Prostate gland (tissue), 2 donors: Measurements from ENCODE around the gene SPC25. TPM values are rescaled to one million over a fixed set of nuclear protein-coding genes. Genes with fewer than 3 reads are reported as not detected.

Source experiments
- DNase-seq: peaks from one replicate; pipeline ENCODE4 v3.0.0-alpha.2; 2019; ENCODE audit warnings: low spot score
- H3K27ac ChIP-seq, 2 donors: fragments of 200-600 bp; sonication (generic); 2 replicates each; pipeline ENCODE4 v1.5.1; 2017 to 2019
- H3K27me3 ChIP-seq: fragments of 200-600 bp; sonication (generic); replicated peaks from 2 replicates; pipeline ENCODE4 v1.5.1; 2019; ENCODE audit not compliant: insufficient read depth
- H3K36me3 ChIP-seq, 2 donors: fragments of 200-600 bp; sonication (generic); 1 replicate in 1 of 2; 2 replicates in 1 of 2; pipeline versions ENCODE4 v1.5.1 to v1.8.1; 2017 to 2019
- H3K4me1 ChIP-seq: fragments of 200-600 bp; sonication (generic); replicated peaks from 2 replicates; pipeline ENCODE4 v1.5.1; 2019
- H3K4me3 ChIP-seq, 2 donors: fragments of 200-600 bp; sonication (generic); 2 replicates each; pipeline ENCODE4 v1.5.1; 2017 to 2019
- H3K9me3 ChIP-seq: fragments of 200-600 bp; sonication (generic); 2 replicates; pipeline ENCODE4 v1.5.1; 2017
- CTCF ChIP-seq, 4 experiments: fragments of 200-600 bp in 2 of 4; fragments of 450-650 bp in 2 of 4; sonication (generic) in 2 of 4; IDR thresholded peaks; 1 replicate in 3 of 4; 2 replicates in 1 of 4; pipeline ENCODE4 v1.5.1; 2016 to 2019; ENCODE audit warnings: antibody characterized with exemption in 4 of 4, mild to moderate bottlenecking in 2 of 4, moderate library complexity in 2 of 4
- POLR2A ChIP-seq: fragments of 450-650 bp; IDR thresholded peaks from one replicate; pipeline ENCODE4 v1.6.1; 2016; ENCODE audit warnings: antibody characterized with exemption, mild to moderate bottlenecking
- POLR2AphosphoS5 ChIP-seq: sonication (generic); formaldehyde crosslinking; IDR thresholded peaks from one replicate; pipeline ENCODE4 v1.6.1; 2017; ENCODE audit warnings: antibody characterized with exemption
- WGBS: methylation state at CpG from one replicate; pipeline ENCODE4 v1.1.5; 2018; 5-methylcytosine and 5-hydroxymethylcytosine counted together
- intact Hi-C: fragments of 100-400 bp; cut with DNase I; formaldehyde crosslinking; loops from one replicate; pipeline ENCODE4 v1.14.2; 2022
- total RNA-seq, 2 donors: library from RNA; depleted of rRNA; stranded (reverse); fragments of >200 nt; gene quantifications; one replicate each; pipeline ENCODE4 v1.1.0, GENCODE V29; 2016

The SPC25 gene
- total RNA-seq, 2 donors from 2014 or later: 0.91 to 2.2 TPM

- DNase-seq: no peak
- intact Hi-C loops: no loop called here
- 100% methylated on average over 3 of the region's 3 CpGs for WGBS
- H3K27me3 ChIP-seq: no peaks in the 10 kb centered on the region
- no peak for TF ChIP-seq POLR2AphosphoS5
- TF ChIP-seq POLR2A: no peak
- no peak for TF ChIP-seq CTCF (IDR thresholded peaks at IDR 0.05)
- H3K4me3 ChIP-seq: no peak overlapping the region
- H3K36me3 ChIP-seq: no peaks in the 10 kb centered on the region
- H3K9me3 ChIP-seq: no peaks in the 10 kb centered on the region
- H3K4me1 ChIP-seq: no peaks in the 10 kb centered on the region
- no peak overlapping the region for H3K27ac ChIP-seq
Observed at GRCh38 chr2:168904358-168904757, 14.1 kb upstream of the SPC25 start.

- no peaks in the 10 kb centered on the region for H3K27me3 ChIP-seq
- H3K27ac ChIP-seq: no peak overlapping the region
- WGBS: 93% methylated on average over 2 of the region's 2 CpGs
- intact Hi-C loops: no loop called here
- TF ChIP-seq POLR2A: no peak
- TF ChIP-seq CTCF (IDR thresholded peaks at IDR 0.05): no peak
- no peak for TF ChIP-seq POLR2AphosphoS5
- no peaks in the 10 kb centered on the region for H3K4me1 ChIP-seq
- H3K9me3 ChIP-seq: no peaks in the 10 kb centered on the region
- no peak overlapping the region for H3K4me3 ChIP-seq
- DNase-seq: no peak
- H3K36me3 ChIP-seq: no peaks in the 10 kb centered on the region
Observed at GRCh38 chr2:168903888-168904287, 13.7 kb upstream of the SPC25 start.

- intact Hi-C loops: no loop called here
- DNase-seq: no peak
- 57% methylated on average over 5 of the region's 5 CpGs for WGBS
Observed at GRCh38 chr2:168901003-168901402, 10.8 kb upstream of the SPC25 start, which contains the start of gene G6PC2. TSS of gene G6PC2 (plus strand) at chr2:168901291. CDS start at chr2:168901332, 41 bp downstream.

GRCh38 chr2:168897449-168897848, 7.2 kb upstream of the SPC25 start:
- H3K4me3 ChIP-seq: no peak overlapping the region
- no peaks in the 10 kb centered on the region for H3K4me1 ChIP-seq
- H3K36me3 ChIP-seq: no peaks in the 10 kb centered on the region
- no peak for DNase-seq
- no peaks in the 10 kb centered on the region for H3K9me3 ChIP-seq
- TF ChIP-seq CTCF (IDR thresholded peaks at IDR 0.05) (no peak), POLR2A (no peak)
- 85% methylated on average over 1 of the region's 1 CpG for WGBS
- no peak overlapping the region for H3K27ac ChIP-seq
- H3K27me3 ChIP-seq: no peaks in the 10 kb centered on the region
- intact Hi-C loops: no loop called here

More at GRCh38 chr2:168901003-168901402, 10.8 kb upstream of the SPC25 start, which contains the start of gene G6PC2:
- Histone ChIP-seq H3K27ac (no peak within 1 kb of the TSS), H3K4me3 (no peak within 1 kb of the TSS), H3K4me1 (no peaks in the 10 kb centered on the region), H3K9me3 (no peaks in the 10 kb centered on the region), H3K36me3 (no peaks in the 10 kb centered on the region), H3K27me3 (no peaks in the 10 kb centered on the region)
- no peak for TF ChIP-seq POLR2AphosphoS5

- no peaks in the 10 kb centered on the region for H3K36me3 ChIP-seq
- no peaks in the 10 kb centered on the region for H3K27me3 ChIP-seq
- no peak overlapping the region for H3K4me3 ChIP-seq
- H3K27ac ChIP-seq: no peak overlapping the region
- no peaks in the 10 kb centered on the region for H3K9me3 ChIP-seq
- H3K4me1 ChIP-seq: no peaks in the 10 kb centered on the region
- WGBS: 71% methylated on average over 4 of the region's 4 CpGs
- TF ChIP-seq POLR2AphosphoS5 (no peak), POLR2A (no peak), CTCF (IDR thresholded peaks at IDR 0.05) (no peak)
- no peak for DNase-seq
- intact Hi-C loops: no loop called here
Observed at GRCh38 chr2:168896783-168897182, 6.6 kb upstream of the SPC25 start.
